IPS DF 4.7 (cell line): ENCODE measurements around the gene MYO18A.
"Not testable (repeated sequence)": the region's sequence is repeated elsewhere in the genome, so short reads cannot be mapped to it uniquely, and the experiment has no call there.

Source experiments
- DNase-seq: peaks from one replicate; pipeline ENCODE4 v3.0.0-alpha.2; 2013; ENCODE audit warnings: low spot score; ENCODE audit errors: extremely low read depth

MYO18A gene

DNA sequence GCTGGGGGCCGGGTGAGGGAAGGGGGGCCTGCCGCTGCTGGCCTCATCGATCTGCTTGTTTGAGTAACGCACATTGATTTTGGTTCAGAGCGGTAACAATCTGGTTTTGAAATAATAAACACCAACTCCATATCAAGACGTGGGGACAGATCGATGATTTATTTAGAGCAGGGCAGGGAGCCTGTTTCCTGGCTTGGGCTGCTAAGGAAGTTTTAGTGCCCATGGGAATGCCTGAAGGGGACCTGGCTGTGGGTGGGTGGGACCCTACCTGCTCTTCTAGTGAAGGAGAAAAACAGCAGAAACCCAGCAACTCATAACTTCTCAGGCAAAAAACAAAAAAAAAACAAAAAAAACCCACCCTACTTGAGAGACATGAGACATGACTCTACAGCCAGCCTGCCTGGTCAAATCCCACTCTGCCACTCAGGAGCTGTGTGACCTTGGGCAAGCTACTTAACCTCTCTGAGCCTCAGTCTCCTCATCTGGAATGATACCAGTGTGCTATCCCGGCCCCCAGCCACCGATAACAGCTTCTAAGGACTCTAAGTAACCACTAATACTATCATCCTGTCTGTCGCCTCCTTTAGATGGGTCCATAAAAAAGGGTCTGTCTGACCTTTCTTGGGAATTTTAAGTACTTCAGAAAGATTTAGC is 71.2 kb downstream of the MYO18A start:
- DNase-seq, result no peak

- DNase-seq, result no peak
These were observed 72.0 kb downstream of the MYO18A start for GRCh38 chr17:29107933-29108822.

- DNase-seq, result no peak
These were observed 73.1 kb downstream of the MYO18A start for GRCh38 chr17:29107084-29107483.

GRCh38 chr17:29103341-29103740 is 76.9 kb downstream of the MYO18A start:
- DNase-seq, result no peak

GRCh38 chr17:29102741-29103181 is 77.4 kb downstream of the MYO18A start:
- no peak for DNase-seq

GRCh38 chr17:29102046-29102445 is 78.2 kb downstream of the MYO18A start:
- DNase-seq, result no peak

GRCh38 chr17:29100296-29100695 is 79.9 kb downstream of the MYO18A start:
- no peak for DNase-seq

- DNase-seq, result no peak
These were observed 80.7 kb downstream of the MYO18A start for GRCh38 chr17:29099527-29099926.

GRCh38 chr17:29096094-29096493 is 84.1 kb downstream of the MYO18A start:
- no peak for DNase-seq

- no peak for DNase-seq
These were observed 84.8 kb downstream of the MYO18A start for GRCh38 chr17:29095439-29095838.

DNA sequence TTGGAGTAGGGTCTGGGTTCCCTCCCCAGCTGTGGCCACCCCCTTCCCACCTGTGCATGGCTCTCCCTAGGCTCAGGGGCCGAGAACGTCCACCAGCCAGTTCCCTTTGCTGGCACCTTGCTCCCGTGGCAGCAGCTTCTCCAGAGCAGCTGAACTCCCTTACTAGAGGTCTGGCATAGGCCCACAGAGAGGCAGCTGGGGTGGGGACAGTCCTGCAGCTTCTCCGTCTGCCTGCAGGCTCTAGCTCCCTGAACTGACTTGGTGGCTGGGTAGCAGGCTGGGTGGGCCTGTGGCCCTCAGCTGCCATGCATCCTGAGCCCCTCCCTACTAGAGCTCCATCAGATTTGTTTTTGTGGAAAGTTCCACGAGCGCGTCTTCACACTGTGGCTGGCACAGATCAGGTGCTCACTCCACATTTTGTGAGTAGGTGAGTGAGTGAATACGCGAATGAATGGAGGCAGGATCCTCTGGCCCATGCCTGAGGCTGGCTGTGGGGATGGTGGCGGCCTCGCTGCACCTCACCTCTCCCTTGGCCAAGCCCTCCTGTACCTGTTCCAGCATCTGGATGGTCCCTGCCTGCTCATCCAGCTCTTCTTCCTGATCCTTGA is 86.0 kb downstream of the MYO18A start:
- no peak for DNase-seq

GRCh38 chr17:29093090-29093871 is 86.9 kb downstream of the MYO18A start:
- DNase-seq, result no peak

DNA sequence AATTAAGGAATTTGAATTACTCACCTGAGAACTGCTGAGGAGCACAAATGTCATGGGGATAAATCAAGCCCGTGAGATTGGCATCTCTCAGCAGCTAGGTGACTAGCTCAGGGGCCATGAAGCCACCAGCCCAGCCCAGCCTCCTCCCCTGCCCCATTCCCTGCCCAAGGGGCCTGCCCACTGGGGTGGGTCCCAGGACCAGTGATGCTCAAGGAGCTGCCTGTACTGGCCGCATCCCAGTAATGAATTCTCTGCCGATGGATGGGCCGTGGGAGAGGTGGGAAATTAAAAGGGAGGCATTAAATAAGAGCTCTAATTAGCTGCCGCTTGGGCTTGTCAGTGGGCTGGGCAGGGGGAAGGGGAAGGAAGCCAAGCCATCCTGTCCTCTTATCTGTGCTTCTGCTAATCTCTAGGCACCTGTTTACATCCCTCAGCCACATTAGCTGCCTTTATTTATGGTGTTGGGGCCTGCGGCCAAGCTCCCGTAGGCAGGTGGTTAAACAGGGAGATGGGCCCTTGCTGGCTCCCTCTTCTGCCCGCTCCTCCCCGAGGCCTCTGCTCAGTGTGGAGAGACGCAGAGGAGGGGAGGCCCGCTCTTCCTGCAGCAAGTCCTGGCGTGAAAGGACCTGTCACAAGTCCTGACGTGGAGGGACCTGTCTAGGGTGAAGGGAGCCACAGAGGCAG is 88.5 kb downstream of the MYO18A start:
- no peak for DNase-seq

DNA sequence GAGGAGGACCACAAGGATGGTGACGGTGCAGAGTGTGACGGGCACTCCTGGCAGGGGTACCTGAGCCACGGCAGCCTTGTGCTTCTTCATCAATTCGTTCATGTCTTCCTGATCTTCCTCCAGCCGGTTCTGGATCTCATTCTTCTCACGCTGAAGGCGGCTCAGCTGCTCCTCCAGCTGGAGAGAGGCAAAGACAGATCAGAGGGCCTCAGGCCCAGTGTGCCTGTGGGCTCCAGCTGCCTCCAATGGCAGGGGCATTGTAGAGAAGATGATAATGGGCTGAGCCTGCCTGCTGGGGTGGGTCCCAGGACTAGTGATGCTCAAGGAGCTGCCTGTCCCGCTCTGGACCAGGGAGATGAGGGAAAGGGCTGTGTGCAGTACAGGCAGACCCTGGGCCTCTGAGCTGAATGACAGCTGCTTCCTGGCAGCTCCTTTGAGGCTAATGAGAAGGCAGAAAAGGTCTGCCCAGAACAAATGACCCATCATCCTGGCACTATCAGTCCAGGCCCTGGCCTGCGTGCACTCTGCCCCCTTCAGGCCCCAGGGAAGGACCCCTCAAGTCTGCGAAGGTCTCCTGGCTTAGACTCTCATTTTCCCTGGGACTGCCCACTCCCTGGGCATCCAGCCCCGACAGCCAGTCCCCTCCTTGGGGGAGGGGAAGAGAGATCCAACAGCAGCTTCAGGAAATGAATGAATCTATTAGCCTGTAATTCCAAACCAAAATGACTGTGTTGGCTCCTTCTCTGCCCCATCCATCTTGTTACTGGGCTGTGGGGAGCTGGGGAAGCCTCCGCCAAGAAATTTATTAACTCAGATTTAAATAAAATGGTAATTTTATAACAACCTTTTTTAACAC is 89.2 kb downstream of the MYO18A start:
- DNase-seq, result no peak

DNA sequence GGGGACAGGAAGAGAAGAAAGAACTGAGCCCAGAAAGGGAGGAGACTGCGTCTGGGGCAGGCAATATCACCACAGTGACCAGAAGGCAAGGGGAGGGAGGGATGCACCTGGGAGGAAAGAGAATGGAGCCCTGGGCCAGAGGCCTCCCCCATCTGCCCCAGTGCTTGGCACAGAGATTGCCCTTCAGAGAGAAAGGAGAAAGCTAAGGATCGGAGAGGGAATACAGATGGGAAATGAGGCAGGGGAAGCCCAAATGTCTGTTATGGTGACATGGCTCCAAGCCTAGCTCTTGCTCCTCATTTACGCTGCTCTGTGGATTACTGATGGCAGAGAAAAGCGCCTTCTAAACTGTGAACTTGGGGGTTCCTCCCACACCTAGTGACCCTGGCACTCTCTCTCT is 90.1 kb downstream of the MYO18A start:
- no peak for DNase-seq

DNA sequence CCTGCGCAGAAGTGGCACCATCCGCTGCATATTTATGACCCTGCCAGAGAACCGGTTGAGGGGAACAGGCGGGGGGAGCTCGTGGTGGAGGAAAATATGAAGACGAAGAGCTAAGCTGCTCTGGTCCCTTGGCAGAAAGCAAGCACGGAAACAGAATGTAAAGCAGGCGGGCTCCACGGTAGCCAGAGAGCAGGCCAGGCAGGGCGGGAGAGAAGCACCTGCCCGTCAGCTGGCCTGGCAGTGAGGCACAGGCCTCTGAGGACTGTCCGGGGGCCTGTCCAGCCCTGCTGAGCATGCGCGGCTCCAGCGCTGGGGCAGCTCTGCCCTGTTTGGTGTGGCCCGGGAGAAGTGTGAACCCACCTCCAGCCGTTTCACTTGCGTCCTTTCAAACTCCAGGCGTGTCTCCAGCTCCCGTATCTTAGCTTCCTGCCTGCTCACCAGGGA is 90.6 kb downstream of the MYO18A start:
- DNase-seq, result no peak

DNA sequence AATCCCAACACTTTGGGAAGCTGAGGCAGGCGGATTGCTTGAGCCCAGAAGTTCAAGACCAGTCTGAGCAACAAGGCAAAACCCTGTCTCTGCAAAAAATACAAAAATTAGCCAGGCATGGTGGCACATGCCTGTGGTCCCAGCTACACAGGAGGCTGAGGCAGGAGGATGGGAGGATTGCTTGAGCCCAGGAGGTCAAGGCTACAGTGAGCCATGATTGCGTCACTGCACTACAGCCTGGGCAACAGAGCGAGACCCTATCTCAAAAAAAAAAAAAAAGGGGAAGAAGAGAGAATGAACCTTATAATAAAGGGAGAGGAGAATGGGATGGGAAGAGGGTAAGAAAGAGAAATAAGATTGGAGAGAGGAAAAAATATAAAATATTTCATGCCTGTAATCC is 91.4 kb downstream of the MYO18A start:
- not testable (repeated sequence) for DNase-seq

GRCh38 chr17:29086628-29087332 is 93.4 kb downstream of the MYO18A start:
- DNase-seq, result no peak

DNA sequence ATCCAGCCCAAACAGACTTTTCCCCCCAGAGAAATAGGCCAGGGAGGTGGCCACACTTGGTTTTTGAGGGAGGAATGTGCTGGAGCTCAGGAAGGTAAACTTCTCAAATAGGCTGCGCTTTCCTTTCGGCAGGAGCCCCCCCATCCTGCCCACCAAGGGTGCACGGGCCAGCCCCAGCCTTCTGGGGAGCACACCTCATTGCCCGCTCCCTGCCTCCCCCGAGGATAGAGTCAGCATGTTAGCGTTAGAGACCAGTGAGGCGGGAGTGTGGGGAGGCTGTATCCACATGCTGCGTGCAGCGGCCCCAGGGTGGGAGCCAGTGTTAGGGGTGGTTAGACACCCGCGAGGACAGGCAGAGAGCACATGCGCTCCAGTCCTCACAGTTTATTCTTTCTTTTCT is 95.0 kb downstream of the MYO18A start:
- no peak for DNase-seq
